NCI-H2227 (cell line): ENCODE measurements around the gene HNRNPLL.

ENCODE experiments used
- DNase-seq: peaks from one replicate; lab custom pipeline; 2025; ENCODE audit not compliant: unreplicated experiment; lab: John Stamatoyannopoulos, UW

The HNRNPLL gene

DNA sequence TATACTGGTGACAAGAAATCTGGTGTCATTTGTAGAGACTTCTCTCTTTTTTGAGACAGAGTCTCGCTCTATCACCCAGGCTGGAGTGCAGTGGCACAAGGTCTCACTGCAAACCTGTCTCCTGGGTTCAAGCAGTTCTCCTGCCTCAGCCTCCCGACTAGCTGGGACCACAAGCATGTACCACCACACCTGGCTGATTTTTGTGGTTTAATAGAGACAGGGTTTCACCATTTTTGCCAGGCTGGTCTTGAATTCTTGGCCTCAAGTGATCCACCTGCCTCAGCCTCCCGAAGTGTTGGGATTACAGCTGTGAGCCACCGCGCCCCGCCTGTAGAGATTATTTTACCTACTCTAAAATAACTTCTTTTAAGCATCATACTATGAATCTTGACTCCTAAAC is 6.5 kb downstream of the HNRNPLL start:
- DNase-seq: no peak

DNA sequence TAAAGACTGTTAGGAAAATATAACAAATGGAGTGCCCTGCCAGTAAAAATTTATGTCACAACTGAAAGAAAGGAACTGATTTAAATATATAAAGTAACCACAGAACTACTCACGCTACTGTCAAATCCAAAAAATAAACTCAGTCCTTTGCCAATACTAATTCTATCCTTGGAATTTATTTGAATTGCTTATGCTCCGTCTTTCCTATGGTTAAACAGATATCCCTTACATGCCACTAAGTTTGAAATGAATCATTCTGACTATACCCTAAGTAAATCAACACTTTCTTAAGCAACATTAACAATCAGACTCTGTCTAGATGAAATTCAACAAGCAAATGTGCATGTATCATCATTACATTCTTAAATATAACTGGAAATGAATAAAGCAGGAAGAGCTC is 9.8 kb downstream of the HNRNPLL start:
- no peak for DNase-seq

DNA sequence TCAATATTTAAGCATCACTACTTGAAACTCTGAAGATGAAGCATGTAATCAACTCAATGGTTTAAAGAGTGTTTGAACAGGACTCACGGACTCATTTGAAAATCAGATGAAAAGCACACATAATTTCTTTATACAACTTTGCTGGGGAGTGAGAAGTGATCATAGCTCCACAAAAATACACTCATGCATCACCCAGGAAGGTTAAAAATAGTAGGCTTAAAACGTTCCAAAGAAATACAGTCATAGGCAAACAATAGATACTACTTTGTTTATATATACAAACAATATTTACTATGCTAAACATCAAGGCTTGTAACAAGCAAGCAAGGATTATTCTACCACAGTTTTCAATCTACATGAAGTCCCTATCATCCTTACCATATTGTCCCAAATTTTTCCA is 11.6 kb downstream of the HNRNPLL start:
- no peak for DNase-seq

DNA sequence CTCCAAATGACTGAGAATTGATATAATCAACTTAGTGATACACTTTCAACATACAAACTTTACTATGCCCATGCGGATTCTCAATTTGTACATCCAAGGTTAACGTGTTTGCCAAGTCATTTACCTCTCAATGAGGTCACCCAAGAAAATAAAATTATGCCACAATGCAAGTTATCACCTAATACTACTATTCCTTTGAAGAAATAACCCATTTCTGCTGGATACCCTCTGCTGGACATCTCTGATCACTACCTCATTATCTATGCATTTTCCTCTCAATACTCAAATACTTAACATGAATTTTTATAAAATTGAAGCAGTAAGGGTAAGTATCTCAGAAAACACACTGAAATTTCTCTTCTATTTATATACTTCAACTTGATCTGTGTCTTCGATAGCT is 12.7 kb downstream of the HNRNPLL start:
- no peak for DNase-seq

DNA sequence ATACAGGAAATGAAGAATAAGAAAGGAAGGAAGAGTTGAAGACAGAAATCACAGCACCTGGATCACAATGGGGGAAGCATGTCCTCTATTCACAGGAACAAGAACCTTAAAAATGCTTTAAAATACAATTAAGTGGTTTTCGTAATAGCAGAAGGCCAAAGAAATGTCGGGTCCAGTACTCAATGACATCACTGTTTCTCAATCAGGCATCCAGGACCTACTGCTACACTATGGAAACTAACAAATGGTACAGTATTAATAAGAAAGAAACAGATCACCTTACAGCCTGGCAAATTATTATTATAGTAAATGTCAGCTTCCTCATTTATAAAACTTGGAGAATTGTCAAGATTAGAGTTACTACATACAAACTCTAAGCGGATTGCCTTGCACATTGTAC is 15.8 kb downstream of the HNRNPLL start:
- DNase-seq: no peak

DNA sequence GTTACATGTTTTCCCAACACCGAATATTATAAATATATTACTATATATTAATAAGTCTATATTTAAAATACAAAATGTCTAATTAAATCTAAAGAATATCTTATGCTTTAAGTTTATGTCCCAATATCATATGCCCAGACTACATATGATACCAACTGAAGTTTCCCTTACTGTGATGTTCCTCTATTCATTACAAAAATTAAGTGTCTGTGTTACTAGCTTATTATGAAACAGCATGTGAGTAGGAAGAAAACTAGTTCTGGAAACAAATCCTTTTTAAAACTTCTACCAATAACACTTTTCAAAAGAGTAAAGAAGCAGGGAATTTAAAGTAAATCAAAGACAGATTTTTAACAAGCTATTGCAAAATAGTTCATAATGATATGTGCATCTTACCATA is 17.8 kb downstream of the HNRNPLL start:
- no peak for DNase-seq

DNA sequence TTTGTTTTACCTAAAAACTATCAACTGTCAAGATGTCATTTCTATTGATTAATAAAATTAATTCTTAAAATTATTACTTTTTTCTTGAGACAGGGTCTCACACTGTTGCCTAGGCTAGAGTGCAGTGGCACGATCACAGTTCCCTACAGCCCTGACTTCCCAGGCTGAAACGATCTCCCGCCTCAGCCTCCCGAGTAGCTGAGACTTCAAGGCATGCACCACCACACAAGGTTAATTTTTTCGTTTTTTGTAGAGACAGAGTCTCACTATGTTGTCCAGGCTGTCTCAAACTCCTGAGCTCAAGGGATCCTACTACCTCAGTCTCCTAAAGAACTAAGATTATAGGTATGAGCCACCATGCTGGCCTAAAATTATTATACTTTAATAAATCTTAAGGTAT is 18.7 kb downstream of the HNRNPLL start:
- DNase-seq: no peak

DNA sequence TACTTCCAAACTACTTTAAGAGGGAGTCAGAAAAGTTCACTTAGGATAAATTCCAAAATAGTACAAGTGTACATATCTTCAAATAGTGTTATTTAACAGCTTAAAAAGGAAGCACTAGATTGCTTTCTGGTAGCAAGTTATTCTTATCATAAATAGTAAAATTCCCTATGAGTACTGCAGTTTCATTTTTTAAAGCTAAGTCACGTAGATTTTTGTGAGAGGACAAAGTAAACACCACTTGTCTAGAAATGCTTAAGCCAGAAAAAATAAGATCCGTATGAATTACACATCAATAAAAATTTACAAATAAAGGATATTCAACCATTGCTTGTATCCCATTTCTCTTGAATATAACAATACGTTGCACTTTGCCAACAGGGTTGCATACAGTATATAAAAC is 19.2 kb downstream of the HNRNPLL start:
- DNase-seq: no peak

DNA sequence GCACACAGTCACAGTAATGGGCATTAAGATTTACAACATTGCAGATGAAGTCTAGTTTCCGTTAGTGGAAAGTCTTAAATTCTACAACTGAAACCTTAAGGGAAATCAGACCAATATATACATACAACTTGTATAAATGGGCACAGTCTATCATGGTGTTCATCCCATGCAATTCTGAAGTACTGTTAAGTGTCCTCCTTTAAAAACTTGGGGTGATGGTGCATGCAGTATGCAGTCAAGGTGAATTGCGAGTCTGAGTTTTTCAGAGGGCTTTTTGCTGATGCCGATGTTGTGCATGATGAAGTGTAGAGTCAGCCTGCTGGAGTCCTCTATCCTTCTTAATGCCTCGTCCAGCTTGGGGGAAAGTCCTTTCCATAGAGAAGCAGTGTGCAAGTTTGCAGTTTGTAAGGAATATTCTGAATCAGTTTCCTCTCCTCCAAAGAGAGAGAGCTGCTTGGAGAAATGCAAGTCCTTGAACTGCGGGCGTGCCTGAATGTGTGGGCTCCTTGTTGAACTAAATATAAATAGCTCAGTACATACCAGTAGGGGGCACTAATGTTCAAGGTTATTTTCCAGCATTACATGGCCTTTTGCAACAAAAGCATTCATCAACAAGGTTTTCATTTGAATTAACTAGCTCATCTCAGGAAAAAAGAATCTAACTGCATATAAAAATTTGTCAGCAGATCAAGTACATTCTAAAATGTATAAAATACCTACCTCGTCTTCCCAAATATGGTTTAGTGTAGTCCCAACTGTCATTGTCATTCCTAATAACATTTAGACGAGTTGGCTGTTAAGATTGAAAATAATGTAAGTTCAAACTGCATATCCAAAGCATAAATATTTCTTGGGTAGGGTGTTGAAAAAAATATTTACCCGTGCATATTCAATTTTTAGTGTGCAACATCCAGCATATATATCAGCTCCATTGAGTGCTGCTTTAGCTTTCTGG is 21.3 kb downstream of the HNRNPLL start:
- peak; percentile 83 for DNase-seq

DNA sequence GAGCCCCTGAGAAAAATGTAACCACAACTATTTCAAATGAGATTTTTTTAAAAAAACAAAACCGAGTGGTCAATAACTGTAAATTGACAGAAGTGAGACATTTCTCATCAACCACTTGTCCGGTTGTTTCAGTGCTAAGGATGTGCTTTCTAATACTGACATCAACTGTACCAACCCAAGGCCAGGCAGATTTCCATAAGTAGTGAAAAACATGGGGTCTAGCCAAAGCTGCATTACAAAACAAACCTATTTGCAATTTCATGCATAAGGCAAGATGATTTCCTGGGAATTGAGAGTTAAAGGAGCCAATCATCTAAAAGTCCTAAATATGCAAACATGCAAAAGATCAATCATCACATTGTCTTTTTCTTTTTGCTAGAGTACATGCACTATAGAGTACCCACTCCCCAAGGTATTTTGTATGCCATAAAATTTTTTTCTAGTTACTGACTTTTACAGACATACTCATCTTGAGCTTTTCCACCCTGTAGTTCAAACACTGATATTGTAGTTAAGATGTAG is 22.6 kb downstream of the HNRNPLL start:
- DNase-seq: no peak

DNA sequence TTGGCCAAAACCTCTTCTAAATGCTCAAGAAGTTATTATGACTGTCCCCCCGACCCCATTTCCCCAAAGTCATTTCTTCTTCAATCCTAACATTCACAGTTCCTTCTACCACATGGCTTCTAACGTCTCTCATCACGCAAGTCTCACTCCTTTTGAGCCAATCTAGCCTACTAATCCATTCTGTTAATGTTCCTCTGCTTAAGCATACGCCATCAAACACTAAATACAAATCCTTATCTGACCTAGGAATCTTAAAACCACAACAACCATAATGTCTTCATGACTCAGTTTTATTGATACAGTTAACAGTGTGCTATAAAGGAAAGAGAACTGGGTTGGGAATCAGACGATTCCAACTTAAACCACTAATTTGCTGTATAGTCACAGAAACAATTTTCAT is 23.9 kb downstream of the HNRNPLL start:
- no peak for DNase-seq

DNA sequence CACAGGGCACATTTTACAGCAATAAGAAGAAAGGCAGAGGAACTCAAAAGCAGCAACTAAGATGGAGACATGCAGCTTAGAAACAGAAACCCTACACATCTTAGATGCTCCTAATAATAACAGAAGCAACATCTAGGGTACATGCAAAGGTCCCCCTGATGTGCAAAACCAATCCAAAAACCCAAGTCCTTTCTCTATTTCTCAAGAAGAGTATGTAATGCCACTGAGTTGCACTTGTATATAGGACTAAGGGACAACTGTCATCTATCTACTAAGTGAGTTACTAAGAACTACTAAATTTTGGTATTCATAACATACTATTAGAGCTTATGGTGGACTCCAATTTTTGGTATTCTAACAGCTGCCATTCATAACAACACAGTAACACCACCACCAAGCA is 28.4 kb downstream of the HNRNPLL start:
- DNase-seq: no peak

DNA sequence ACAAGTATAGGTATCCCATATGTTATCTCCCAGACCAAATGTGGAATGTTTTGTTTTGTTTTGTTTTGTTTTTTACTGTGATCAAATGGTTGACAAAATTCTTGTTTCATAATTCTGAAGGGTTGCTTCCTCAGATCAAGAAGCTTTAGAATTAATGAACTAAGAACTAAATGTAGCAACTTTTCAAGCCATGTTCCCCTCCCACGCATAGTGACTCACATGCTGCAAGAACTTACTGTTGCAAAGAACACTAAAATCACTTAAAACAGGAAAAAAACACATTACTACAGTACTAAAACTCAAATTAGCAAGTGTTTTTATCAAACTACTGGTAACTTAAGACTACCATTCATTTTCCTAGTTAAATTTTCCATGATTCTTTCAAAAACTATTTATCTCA is 30.6 kb downstream of the HNRNPLL start:
- DNase-seq: no peak

DNA sequence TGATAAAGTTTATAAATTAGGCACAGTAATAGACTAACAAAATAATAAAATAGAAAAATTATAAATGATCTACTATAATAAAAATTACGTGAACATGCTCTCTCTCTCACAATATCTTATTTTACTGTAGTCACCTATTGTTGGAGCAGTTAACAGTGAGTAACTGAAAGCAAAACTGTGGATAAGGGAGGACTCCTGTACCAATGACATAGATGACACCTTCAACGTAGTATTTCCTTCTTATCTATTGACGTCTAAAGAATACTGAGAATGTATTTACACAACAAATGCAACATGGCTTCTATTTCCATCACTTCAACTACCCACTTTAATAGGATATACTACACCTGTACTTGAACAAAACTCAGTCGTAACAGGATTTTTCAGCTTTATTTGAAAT is 31.5 kb downstream of the HNRNPLL start:
- no peak for DNase-seq

DNA sequence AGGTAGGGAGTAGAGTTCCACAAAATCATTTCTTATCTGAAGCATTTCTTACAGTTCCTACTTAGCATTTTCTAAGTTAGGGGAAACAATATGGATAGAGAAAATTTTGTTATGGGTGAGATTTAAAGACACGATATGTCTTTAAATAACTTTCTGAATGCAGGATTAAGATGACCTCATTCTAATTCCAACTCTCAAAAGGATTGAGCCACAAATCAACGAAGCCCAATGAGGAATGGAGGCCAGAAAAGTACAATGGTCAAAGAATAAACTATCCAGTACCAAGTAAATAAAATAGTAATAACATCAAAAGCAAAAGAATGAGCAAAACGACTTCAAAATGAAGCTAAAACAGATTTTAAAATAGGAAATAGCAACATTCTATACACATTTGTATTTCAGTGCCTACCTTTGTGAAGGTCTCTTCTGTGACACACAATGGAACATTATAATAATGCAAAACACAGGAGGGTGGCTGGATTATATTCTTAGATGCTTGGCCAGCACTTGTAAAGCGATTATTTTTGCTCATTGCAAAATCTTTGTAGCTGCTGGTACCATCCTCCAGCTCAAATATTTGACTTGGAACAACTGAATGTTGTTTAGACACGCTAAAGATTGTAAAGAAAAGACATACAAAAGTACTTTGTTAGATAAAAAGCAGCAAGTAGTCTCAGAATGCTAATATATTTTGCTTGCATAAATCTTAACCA is 33.8 kb downstream of the HNRNPLL start:
- no peak for DNase-seq

DNA sequence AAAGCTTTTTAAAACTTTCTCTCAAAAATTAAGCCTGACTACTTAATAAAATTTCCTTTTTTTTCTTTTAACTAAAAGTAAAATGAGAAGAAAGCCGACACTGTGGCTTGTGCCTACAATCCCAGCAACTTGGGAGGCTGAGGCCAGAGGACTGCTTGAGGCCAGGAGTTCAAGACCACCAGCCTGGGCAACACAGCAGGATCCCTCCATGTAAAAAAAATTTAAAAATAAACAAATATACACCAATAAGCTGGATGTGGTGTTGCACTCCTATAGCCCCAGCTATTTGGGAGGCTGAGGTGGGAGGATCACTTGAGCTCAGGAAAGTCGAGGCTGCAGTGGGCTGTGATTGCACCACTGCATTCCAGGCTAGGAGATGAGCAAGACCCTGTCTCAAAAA is 37.4 kb downstream of the HNRNPLL start:
- no peak for DNase-seq

DNA sequence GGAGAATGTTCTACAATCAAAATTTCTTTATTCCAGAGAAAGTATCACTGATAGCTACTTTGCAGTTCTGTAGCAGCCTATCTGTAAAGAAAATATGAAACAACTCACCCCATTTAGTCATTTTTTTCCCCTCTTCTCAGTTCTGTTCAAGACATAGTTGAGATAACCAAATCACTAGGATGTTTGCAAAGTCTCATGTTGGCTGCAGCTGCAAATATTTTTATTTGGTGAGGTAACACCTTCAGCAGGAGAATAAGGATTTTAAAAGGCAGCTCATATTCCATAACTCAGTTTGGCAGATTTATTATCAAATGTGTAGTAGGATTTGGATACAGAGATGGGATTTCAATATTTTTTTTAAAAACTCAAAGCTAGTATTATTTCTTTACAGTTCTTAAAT is 41.0 kb downstream of the HNRNPLL start:
- DNase-seq: no peak

DNA sequence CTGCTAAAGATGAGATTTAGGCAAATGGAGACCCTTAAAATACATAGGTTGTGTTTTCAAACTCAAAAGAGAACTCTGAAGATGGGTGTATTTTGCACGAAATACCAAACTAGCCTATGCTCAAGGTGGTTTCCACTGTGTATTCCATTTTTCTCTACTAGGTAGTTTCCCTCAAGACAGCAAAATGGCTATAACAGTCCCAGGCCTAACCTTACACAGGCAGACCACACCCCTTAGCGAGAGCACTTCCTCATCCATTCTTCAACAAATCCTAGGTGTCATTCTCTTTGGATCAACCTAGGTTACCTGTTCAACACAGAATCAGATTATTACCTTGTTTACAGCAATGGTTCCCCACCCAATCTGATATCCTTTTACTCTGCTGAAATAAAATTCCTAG is 42.6 kb downstream of the HNRNPLL start:
- no peak for DNase-seq

DNA sequence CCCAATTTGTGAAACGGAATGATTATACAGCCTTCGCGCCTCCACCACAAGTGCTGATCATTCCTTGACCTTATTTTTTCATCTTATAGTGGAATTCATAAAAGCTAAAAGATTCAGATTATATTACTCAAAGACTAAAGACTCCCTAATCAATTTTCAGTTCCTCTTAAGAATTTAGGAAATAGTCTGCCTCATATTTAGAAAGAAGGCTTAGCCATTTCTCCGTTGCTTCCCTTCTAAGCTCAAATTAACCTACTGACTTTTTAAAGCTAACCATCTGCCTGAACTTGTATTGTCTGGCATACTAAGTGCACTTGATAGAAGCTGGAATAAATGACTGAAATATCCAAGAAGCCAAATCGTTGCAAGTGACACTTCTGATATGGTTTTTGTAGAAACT is 44.7 kb downstream of the HNRNPLL start:
- no peak for DNase-seq

DNA sequence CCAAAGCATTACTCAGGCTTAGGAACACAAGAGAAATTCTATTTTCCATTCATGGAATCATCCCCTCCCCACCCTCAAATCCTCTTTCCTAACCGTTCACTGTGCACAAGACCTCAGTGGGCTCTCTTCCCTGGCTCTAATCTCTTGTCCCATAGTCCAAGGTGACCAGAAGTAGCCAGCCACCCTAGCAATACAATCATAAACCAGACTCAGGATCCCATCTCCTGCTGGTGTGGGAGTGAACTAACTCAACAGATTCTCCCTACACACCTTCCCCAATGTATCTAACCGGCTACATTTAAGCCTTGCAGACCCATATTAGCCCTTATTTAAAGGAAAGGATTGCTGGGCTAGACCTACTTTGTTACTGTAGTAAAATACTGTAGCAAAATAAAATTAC is 45.5 kb downstream of the HNRNPLL start:
- no peak for DNase-seq

DNA sequence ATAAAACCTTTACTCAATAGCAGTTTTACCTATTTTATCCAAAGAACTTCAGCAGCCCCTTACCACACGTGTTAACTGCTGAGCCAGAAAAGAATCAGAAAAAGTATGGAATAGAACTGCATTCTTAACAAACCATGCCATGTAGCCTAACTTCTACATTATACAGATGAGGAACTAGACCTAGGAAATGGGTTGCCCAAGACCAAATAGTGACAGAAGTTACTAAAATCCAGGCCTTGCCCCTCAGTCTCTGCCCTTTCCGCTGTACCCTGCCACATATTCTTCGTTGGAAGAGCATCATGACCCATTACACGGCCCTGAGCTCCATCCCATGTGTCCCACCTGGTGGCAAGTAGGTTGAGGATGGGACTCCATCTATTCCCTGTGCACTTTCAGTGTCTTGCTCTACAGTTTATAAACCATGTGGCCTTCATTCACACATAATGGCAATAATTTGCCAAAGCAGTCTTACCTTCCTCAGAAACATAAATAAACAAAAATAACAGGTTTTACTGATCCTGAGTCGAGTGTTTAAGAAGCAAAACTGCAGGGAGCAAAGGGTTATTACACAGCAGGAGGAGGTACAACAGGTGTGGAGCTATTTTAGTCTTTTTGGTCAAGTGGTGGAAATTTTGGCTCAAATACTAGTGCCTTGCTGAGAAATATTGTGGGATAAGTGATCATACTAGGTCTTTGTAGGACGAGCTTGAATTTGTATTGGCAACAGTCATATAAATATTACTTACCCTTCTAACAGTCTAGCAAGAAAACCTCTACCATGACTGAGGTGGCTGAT is 46.5 kb downstream of the HNRNPLL start:
- DNase-seq: no peak
